Activated gamma-delta T cell treated with Interleukin-2 at 50 U/mL for 16 hours (primary cell): ENCODE measurements around the gene NISCH.

Experiments
- DNase-seq: peaks from one replicate; pipeline ENCODE4 v3.0.0-alpha.2; 2020

The NISCH gene

DNA sequence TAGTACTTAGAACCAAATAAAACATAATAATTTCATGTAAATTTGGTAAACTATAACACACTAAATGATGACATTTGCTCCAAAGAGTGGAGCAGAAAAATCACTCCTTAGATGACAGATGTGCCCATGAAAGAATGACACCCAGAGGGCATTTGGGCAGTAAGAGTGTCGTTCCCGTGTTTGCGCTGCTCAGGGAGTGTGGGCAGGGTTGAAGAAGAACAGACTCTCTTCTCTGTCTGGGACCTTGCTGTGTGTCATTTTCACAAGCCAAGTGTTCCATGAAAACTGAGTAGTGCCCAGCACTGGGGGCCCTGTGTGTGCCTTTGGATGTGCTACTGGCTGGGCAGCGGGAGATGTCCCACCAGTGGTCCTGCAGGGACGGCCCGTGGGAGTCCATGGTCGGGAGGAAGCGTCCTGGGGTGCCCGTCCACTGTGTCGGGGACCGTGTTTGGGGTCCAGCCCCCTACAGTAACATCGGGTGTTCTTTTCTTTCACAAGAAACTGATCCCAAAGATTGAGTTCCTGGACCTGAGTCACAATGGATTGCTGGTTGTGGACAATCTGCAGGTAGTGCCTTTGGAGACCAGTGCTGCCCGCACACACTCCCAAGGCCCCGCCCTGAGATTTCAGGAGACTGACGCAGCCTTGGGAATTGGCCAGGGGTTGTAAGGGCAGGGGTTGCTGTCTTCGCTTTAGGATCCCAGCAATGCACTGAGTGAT is 21.8 kb downstream of the NISCH start:
- DNase-seq: no peak

DNA sequence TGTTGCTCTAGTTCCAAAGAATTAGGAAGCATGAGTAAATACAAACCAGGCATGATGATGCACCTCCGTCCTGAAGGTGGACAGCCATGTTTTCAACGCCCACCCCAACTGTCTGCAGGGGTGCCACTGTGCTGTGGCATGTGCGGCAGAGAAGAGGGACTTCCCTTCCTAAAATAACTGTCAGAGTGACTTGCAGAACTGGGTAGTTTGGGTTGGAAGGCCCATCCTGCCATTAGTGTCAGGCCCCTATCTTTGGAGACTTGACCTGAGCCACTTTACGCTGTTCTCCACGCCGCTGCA is 22.3 kb downstream of the NISCH start:
- DNase-seq: no peak

DNA sequence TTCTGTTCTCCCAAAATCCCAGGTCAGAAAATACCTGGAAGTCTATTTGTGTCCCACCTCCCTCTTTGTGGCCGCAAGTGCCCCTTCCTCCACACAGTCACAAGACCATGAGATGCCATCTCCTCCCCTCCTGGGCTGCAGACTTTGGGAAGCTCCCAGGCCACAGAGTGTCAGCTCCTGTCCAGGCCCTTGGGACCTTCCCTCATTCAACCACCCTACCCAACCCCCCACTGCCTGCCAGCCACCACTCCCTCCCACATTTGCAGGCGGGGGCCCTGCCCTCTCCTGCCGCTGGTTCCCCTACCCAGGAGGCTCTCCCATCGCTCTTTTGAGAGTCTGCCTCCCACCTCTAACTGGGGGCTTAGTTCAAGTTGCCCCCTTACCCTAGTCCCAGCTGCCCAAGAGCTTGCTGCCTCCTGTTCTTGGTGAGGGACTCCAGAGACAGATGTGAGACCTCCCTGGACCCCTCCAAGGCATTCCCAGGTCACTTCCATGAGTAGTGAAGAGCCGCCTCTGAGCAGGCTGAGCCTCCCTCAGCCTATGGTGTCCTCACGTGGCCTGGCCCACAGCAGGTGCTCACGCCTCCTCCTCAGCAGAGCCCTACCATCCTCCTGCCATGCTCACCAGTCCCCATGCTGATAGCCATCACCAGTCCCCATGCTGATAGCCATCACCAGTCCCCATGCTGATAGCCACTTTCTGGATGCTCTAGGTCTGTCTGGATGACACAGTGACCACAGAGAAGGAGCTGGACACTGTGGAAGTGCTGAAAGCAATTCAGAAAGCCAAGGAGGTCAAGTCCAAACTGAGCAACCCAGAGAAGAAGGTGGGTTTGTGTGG is 23.9 kb downstream of the NISCH start:
- no peak for DNase-seq

DNA sequence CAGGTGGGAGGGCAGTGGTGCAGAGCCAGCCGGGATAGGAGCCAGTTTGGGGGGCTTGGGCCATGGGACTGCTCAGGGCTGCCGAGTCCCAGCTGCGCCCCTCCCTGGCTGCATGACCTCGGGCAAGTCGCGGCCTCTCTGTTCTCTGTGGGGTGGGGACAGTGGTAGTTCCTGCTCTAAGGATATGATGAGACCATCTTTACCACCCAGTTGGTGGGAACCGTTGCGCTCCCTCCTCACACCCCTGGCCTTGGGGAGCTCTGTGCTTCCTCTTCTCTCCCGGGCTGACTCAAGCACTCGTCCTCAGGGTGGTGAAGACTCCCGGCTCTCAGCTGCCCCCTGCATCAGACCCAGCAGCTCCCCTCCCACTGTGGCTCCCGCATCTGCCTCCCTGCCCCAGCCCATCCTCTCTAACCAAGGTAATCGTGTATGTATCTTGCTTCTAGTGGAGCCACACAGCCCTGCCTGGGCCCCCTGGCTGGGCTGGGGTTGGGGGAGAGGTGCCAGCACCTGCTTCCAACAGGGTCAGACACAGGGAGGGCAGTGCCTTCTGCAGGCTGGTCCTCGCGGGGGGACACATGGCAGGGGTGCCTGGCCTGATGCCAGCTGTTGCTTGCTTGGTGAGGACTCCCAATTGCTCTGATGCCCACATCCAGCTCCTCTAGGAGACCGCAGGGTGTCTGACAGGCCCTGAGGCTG is 24.6 kb downstream of the NISCH start:
- DNase-seq: no peak

DNA sequence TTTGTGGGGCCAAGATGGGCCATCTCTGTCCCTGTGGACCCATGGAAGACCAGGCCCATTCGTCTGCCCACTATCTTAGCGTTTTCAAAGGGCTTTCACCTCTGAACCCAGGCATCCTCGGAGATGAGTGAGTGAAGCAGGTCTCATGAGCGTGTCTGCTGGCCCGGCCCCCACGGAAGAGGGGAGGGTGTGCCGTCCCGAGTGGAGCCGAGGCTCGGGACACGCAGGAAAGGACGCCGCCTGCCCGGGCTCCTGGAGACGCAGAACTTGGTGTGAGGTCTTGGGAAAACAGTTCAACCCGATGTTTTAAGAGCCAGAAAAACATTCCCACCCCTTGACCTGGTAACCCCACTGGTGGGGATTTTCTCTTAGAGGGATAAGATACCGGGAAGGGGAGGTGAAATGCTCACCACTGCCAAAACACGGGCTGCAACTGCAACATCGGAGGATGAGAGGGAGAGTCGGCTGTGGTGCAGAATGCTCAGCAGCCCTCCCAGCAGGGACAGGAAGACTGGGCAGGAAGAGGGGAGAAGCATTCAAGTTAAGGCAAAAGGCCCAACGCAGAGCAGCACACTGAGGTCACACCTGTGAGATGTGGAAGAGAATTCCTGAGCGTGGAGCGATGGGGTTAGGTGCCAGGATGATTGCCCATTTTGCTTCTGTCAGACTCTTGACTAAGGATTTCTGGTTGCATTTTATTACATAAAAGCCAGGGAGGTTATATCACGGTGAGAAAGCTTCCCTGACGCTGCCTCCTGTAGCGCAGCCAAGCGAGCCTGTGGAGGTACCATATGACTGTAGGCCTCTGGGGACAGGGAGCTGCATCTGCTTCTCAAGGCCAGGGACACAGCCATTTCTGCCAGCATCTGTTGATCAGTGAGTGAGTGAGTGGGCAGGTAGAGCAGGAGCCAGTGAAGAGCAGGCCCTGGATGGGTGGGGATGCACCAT is 25.6 kb downstream of the NISCH start:
- no peak for DNase-seq

DNA sequence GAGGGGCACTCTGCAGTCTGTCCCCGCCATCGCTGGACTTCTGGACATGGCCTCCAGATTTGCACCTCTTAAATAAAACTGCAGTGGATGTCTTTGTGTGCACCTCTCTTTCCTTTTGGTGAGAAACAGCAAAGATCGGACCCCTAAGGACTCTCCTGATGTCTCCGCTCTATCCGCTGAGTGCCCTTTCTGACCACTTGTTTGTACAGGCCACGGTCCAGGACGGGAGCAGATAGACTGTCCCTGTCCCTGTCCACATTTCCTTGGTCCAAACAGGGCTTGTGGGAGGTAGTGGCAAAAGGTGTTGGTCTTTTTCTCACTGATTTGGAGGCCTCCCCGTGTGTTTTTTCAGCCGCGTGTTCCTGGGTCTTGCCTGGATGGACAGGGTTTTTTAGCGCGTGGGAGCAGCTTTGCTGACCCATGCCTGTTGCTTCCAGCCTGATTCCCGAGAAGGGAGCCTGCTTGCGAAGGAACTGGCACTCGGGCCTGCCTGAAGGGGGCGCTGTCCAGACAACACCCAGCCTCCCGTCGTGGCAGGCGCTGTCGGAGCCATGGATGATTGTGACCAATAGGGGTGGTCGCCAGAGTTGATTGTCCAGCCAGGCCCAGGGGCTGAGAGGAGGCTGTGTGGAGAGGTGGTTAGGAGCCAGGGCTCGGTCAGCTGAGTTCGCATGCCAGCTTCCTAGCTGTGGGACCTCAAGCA is 26.6 kb downstream of the NISCH start:
- DNase-seq: no peak

DNA sequence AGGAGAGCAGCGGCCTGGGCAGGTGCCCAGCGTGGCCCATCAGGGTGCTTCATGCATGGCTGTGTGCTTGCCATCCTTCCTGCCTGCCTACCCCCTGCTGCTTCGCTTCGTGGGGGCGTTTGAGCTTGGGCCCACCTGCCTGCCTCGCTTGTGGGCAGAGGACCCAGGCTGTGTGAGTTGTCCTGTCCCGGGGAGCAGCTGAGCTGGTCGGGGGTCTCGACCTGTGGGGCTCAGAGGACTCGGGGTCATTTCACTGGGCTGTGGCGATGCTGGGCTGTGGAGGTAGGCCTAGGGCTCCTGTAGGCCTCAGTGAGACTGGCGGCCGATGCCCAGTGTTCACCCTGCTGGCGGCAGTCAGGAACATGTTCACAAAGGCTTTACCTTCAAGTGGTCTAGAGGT is 27.7 kb downstream of the NISCH start:
- DNase-seq: no peak

DNA sequence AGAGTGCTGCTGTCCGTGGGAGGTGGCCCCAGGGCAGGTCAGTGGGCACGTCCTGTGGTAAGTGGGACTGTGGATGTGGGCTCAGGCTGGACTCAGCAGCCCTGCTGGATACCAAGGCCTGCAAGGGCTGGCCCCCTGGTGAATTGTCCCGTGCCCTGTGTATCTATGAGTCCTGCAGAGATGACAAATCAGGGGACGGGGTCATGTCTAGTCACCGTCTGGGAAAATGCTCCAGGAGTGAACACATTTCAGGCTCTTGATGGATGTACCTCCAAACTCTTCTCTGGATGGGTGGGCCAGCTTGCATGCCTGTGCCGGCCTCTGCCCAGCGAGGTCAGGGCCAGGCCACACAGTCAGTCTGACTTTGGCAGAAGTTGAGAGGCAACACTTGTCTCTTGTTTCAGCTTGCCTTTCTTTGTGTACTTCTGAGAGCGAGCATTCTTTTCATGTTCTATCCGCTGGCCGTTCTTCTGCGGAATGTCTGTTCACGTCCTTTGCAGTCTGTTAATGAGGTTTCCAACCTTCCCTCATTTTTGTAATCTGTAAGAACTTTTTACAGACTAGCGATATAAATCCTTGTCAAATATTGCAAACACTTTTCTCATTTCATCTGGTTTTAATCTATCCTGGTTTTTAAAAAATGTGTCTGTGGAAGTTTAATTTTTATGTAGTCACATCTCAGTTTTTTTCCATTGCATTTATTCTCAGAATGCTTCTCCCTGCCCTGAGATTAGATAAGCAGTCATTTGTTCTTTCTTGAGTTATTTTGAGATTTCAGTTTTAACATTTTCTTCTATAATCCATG is 28.4 kb downstream of the NISCH start:
- no peak for DNase-seq

DNA sequence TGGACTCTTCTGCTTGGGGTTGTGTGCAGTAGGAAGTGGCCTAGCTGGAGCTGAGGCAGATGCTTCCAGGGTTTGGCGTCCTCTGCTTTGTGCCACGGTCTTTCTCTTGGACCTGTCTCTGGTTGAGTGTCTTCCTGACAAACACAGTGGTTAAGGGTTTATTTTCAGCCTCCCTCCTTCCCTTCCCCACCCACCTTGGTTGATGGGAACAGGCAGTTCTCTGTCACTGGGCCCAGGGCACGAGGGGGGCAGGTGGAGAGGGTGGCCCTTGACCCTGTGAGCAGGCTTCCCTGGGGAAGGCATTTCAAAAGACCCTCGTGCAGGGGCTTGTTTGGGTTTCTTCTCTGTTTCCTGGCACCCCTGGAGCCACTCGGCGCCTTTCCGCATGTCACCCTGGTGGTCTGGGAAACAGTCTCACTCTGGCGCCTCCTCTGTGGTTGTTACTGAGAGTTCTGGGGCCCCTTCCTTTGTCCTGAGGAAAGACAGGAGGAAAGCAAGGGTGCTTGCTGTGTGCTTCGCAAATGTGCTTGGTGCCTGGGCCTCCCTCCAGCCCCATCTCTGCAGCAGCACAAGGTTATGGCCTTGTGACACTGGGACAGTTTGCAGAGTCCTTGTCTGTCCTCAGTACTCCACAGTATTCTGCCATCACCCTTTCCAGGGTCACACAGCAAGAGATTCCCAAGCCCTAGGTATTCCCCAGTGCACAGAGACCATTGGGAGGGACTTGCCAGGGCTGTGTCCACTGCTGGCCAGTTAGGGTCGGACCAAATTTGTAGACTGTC is 29.5 kb downstream of the NISCH start:
- DNase-seq: no peak

DNA sequence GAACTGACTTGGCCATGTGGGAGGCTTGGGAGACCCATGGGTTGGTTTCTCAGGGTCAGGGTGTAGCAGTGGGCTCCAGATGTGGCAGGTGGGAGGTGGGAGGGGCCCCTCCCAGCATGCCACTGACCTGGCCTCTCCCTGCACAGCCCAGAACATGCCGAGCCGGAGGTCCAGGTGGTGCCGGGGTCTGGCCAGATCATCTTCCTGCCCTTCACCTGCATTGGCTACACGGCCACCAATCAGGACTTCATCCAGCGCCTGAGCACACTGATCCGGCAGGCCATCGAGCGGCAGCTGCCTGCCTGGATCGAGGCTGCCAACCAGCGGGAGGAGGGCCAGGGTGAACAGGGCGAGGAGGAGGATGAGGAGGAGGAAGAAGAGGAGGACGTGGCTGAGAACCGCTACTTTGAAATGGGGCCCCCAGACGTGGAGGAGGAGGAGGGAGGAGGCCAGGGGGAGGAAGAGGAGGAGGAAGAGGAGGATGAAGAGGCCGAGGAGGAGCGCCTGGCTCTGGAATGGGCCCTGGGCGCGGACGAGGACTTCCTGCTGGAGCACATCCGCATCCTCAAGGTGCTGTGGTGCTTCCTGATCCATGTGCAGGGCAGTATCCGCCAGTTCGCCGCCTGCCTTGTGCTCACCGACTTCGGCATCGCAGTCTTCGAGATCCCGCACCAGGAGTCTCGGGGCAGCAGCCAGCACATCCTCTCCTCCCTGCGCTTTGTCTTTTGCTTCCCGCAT is 31.8 kb downstream of the NISCH start:
- no peak for DNase-seq

DNA sequence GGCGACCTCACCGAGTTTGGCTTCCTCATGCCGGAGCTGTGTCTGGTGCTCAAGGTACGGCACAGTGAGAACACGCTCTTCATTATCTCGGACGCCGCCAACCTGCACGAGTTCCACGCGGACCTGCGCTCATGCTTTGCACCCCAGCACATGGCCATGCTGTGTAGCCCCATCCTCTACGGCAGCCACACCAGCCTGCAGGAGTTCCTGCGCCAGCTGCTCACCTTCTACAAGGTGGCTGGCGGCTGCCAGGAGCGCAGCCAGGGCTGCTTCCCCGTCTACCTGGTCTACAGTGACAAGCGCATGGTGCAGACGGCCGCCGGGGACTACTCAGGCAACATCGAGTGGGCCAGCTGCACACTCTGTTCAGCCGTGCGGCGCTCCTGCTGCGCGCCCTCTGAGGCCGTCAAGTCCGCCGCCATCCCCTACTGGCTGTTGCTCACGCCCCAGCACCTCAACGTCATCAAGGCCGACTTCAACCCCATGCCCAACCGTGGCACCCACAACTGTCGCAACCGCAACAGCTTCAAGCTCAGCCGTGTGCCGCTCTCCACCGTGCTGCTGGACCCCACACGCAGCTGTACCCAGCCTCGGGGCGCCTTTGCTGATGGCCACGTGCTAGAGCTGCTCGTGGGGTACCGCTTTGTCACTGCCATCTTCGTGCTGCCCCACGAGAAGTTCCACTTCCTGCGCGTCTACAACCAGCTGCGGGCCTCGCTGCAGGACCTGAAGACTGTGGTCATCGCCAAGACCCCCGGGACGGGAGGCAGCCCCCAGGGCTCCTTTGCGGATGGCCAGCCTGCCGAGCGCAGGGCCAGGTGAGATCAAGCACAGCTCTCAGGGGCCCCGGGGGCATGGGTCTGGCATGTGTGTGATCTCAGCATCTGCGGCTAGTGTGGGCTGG is 32.6 kb downstream of the NISCH start:
- DNase-seq: no peak

DNA sequence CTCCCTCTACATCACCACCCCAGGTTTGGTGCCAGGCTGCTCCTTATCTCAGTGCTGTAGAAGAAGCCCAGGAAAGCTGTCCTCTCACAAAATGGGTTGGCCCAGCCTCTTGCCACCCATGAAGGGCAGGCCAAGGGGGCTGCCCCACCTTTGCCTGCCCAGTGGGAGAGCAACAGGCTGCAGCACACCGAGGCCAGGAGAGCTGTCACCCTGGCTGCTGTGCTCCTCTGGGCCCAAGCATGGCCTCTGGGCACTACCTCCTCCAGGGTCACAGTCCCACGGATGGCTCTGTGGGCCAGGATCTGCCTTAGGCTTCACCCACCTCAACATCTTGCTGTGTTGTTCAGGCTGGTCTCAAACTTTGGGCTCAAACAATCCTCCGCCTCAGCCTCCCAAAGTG is 33.3 kb downstream of the NISCH start:
- no peak for DNase-seq

DNA sequence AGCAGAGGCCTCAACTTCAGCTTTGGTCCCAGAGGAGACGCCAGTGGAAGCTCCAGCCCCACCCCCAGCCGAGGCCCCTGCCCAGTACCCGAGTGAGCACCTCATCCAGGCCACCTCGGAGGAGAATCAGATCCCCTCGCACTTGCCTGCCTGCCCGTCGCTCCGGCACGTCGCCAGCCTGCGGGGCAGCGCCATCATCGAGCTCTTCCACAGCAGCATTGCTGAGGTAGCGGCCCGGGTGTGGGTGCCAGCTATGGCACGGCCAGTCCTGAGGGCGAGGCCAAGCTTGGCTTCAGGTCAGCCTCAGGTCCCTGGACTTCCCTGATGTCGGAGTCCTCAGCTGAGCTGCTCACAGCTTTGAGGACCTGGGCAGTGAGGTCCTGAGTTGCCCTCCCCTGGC is 34.0 kb downstream of the NISCH start:
- DNase-seq: no peak

DNA sequence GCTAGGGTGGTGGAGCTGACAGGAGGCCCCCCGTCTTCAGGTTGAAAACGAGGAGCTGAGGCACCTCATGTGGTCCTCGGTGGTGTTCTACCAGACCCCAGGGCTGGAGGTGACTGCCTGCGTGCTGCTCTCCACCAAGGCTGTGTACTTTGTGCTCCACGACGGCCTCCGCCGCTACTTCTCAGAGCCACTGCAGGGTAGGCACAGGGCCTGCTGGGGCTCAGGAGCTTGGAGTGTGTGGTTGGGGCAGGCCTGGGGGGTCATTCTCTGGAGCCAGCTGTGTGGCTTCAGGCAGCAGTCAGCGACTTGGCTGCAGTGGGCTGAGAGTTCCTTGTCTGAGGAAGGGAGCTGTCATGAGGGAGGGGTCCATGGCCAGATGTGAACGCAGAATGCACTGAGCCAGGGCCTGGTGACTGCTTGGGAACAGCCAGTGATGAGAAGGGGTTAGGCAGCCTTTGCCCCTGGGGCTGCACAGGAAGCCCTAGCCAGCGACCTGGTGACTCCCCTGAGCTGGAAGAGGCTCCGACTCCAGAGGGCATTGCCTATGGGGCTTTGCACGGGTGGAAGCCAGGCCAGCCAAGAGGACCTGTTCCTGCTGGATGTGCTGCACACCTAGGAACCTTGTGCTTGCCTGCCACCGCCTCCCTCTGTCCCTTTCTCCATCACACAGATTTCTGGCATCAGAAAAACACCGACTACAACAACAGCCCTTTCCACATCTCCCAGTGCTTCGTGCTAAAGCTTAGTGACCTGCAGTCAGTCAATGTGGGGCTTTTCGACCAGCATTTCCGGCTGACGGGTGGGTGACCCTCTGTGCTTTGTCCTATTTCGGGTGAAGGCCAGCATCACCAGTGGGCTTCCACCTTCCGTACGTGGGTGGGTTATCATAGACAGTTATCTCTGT is 34.9 kb downstream of the NISCH start:
- no peak for DNase-seq

DNA sequence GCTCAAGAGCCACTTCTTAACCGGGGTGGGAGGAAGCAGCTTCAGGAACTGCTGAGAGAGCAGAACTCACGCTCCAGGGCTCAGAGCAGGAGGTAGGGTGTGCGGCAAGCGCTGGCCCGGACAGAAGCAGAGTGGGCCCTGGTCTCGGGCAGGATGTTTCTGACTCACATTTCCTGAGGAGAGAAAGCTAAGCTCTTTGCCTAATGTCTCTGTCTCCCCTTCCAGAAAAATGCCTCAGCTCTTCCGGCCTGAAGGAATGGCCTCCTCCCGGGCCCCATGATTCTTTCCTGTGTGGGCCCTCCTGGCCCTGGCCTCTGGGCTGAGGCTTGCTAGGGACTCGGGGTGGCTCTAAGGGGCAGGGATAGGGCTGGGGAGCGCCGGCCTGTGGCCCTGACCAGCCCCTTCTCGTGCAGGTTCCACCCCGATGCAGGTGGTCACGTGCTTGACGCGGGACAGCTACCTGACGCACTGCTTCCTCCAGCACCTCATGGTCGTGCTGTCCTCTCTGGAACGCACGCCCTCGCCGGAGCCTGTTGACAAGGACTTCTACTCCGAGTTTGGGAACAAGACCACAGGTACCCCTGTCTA is 35.6 kb downstream of the NISCH start:
- no peak for DNase-seq

DNA sequence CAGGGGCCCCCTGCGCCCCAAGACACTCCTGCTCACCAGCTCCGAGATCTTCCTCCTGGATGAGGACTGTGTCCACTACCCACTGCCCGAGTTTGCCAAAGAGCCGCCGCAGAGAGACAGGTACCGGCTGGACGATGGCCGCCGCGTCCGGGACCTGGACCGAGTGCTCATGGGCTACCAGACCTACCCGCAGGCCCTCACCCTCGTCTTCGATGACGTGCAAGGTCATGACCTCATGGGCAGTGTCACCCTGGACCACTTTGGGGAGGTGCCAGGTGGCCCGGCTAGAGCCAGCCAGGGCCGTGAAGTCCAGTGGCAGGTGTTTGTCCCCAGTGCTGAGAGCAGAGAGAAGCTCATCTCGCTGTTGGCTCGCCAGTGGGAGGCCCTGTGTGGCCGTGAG is 36.7 kb downstream of the NISCH start:
- DNase-seq: no peak
